A204.1 (cell line): Measurements from ENCODE around the gene FAM89B.
A peak's percentile ranks its signal among the peaks of the same experiment; 100 is the strongest.
"Not testable (repeated sequence)": the region's sequence is repeated elsewhere in the genome, so short reads cannot be mapped to it uniquely, and the experiment has no call there.

Experiments used
- FAIRE-seq: peaks from 2 replicates; lab custom pipeline; 2012; peaks lifted over from hg19 to GRCh38; lab: Jason Lieb, UNC

The FAM89B gene

DNA sequence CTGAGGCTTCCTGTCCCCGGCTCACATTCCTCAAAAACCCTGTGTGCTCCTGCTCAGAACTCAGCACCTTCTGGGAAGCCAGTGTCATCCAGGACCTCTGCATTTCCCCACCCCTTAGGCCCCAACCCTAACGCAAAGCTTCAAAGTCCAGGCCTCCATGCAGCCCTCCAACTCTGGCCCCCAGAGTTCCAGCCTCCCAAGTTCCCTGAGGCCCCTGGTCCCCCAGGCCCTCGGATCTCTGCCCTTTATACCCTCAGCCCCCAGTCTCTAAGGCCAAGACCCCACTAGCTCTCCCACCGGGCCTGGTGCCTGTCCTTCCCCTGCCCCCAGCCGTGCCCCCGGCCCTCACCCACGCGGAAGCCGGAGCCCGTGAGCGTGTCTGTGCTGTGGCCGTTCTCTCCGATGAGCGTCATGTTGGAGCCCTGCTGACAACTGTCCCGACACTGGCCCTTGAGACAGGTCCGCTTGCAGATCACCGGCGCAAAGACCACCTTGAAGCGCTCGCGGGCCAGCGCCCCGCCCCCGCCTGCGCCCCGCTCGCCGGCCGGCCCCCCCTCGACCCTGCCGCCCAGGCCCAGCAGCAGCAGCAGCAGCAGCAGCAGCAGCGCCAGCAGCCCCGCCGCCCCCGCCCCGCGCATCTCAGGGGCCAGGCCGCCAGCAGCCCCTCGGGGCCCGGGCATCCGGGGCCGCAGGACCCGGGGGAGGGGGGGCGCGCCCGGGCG is 14.9 kb upstream of the FAM89B start:
- no peak for FAIRE-seq

DNA sequence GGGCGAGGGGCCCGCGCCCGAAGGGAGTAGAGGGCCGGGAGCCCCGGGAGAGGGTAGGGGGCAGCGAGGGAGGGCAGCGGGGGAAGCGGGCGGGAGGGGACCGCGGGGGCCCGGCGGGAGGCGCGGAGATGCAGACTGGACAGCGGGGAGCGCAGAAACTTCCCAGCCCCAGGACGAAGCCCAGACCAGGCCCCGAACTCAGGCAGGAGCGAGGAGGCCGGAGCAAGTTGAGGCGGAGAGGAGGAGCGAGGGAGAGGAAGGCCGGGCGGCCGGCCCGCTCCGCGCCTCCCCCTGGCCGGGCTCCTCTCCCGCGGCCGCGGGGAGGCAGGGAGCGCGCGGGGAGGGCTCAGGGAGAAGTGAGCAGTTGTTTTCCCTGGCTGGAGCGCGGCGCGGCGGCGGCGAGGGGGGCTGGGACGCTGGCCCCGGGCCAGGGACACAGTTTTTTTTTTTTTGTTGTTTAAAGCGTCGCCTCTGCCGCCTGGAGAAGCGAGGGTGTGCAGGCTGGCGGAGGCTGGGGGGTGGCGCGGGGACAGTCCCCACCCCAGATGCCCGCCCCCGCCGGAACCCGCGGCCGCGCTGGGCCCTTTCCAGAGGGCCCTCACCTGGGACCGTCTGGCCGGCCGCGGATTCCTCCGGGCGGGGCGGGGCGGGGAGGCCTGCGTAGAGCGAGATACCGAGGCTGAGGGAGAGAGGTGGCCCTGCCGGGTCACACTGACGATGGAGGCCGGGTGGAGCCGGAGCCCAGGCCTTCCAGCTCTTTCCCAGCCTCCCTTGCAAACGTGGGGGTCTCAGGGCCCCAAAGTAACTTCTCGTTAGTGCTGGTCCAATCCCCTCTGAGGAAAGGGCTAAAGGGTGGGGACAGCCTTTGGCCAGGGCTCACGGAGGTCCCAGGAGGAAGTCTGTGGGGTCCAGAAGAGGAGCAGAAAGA is 14.1 kb upstream of the FAM89B start, which contains the start of gene LTBP3:
TSS of gene LTBP3 (minus strand) at position 358 of the 928 bp plus-strand sequence. CDS start 400 bp downstream, outside the sequence.
- no peak for FAIRE-seq

DNA sequence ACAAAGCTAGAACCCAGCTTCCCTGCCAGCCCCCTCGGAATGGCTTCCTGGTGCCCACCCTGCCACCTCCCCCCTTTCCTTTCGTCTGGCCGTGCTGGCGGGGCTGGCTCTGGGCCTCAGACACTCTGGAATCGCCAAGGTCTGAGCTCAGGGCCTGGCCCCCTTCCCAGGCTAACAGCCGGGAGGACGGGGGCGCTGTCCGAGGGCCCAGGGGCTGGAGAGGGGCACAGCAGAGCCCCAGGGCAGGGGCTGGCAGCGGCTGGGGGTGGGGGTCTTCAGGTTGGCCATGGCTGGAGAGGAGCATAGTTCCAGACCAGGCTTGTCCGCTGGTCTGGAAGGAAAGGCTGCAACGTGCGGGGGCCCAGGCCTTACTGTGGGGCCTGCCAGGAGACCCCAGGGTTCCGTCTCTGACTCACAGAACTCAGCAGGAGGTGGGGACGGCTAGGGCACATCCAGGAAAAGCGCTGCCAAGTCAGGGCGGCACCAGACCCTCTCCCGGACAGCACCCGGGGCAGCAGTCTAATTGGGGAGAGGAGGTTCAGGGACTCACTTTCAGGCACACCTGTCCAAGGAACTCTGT is 13.3 kb upstream of the FAM89B start:
- no peak for FAIRE-seq

DNA sequence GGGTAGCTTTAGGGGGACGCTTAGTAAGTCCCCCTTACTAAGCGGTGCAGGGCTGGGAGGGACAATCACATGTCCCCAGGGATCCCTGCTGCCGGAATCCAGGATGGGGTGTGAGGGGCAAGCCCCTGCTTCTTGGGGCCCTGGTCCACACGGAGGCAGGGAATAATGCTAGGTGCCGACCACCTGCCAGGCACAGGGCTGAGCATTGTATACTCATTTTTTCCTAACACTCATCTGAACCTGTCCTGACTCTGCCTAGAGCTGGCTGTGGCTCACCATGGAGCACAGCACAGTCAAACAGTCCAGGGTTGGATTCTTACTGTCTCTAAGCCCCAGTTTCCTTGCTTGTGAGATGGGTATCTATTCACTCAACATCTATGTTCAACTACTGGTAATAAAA is 12.8 kb upstream of the FAM89B start:
- no peak for FAIRE-seq

DNA sequence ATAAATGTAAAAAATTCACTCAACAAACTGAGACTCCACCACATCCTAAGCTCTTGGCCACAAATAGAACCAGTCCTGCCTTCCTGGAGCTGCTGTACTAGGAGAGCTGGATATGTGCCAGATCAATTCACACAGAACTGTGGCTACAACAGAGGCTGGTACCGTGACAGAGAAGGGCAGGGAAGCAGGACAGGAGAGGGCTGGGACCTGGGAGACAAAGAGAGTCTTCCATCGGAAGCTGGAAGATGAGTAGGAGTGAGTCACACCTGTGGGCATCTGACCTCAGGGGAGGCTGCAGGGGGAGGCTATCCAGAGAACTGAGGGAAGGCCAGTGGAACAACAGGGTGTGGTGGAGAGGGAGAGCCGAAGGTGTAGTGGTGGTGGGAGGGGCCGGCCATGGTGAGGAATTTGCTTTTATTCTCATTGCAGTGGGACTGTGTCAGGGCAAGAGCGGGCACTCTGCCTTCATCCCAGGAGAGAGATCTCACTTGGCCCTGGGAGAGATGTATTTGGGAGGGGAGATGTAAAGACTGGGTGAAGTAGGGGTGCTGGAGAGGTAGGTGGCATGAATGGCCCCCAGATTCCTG is 12.3 kb upstream of the FAM89B start:
- no peak for FAIRE-seq

DNA sequence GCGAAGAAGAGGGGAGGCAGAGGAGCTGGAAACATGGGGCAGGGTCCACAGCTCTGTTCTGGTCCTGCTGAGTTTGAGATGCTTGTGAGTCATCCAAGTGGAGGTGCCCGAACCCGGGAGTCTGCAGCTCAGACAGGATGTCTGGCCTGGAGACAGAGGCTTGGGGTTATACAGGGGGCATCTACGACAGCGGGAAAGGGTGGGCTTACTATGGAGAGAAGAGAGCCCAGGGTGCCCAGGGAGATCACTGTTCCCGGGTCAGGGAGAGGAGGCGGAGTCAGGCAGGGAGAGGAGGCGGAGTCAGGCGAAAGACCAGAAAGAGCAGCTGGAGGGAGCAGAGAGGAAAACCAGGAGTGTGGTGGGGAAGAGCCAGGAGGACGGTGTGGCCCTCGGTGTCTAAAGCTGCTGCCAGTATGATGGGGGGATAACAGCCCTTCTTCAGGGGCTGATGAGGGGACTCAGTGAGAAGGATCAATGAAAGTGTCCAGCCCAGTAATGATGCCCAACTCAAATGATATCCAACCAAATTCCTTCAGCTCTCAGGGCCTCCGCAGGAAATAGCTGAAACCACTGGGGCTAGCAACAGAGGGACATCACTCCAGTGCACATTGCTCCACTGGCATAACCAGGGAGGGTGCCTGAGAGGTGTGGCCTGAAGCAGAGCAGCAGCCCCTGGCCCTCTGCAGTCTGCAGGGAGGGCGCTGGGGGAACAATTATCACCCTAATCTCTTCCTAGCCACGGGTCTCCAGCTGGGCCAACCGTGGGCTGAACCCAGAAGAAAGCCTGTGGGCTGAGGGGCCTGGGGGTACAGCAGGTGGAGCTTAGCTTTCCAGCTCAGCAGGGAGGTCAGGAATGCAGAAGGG is 11.6 kb upstream of the FAM89B start:
- no peak for FAIRE-seq

DNA sequence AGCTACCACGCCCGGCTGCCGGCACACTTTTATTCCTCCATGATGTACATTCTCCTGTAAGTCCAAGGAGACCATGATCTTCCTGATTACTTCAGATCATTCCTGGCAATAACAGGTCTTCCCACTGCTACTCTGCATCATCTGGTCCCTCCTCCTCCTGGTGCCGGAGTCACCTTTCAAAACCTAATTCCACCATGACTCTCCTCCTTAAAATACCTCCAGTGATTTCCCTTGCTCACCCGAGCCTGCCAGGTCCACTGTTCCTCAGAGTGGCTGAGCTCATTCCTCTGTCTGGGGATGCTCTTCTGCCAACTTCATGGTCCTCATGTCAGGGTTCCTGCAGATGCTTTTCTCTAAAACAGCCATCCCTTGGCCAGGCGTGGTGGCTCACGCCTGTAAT is 10.3 kb upstream of the FAM89B start:
- no peak for FAIRE-seq

DNA sequence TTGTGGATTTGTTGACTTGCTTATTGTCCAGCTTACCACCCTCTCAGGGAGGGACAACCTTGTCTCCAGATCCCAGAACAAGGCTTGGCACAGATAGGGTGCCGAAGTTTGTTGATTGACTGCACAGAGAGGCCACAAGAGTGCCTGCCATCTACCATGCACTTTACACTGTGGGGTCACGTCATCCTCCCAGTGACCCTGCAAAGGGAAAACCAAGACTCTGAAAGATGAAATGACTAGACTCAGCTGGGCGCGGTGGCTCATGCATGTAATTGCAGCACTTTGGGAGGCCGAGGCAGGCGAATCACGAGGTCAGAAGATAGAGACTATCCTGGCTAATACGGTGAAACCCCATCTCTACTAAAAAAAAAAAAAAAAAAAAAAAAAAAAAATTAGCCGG is 9.6 kb upstream of the FAM89B start:
- FAIRE-seq: no peak

DNA sequence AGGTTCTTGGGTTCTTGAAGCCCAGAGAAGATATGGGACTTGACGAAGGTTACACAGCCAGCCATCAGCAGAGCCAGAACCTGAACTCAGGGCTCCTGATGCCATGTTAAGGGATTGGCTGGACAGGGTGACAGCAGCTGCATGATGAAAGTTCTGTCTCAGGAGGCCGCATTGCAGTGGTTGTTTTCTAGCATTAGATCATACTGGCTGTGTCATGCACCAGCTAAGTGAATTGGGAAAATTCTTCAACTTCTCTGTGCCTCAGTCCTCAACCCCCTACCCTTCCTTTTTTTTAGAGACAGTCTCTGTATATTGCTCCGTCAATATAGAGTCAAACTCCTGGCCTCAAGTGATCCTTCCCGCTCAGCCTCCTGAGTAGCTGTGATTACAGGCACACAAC is 8.7 kb upstream of the FAM89B start:
- FAIRE-seq: no peak

DNA sequence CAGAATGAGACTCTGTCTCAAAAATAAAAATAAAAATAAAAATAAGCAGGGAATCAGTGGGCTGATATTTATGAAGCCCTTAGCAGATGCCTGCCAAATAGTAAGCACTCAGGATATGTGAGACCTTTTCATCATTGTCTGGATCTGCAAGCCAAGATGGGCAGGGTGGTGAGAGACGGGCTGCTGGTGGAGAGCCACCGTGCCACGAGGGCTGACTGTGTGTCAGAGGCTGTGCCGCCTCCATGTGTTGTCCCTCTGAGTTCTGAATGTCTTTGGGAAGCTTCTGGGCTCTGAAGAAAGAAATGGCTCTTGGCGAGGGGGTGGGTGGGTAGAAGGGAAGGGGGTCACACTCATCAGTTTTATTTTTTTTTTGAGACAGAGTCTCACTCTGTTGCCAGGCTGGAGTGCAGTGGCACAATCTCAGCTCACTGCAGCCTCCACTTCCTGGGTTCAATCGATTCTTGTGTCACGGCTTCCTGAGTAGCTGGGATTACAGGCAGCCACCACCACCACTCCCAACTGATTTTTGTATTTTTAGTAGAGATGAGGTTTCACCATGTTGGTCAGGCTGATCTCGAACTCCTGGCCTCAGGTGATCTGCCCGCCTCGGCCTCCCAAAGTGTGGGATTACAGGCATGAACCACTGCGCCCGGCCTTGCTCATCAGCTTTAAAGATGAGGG is 7.3 kb upstream of the FAM89B start:
- FAIRE-seq: not testable (repeated sequence)

DNA sequence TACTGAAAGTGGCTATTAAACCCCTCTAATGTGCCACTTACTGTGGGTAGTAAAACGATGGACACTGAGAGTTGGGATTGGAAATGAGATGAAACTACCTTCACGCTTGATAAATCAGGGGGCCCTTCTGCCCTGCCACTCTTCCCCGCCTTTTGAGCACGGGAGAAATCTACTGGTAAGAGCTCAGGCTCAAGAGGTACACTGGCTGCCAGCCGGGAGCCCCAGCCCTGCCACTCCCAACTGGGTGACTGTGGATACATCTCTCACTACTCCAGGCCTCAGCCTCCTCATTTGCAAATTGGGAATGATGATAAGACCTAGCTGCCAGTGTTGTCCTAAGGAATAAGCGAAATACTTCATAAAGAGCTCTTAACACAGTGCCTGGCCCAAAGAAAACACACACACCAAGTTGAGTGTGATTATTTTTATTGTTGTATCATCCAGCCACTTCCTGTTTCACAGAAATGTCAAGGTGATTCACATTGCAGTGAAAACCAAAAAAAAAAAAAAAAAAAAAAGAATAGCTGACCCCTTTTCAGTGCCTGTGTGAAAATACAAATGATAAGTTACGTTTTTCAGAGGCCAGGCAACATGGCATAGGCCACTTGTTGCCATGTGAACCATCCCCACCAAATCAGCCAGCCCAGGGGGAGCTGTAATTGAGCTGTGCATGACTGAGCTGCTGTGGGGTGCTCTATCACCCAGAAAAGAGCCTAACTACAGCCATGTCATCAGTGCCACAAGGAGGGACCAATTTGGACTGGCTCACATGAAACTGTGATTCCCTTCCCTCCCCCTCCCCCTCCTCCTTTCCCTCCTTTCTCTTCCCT is 6.5 kb upstream of the FAM89B start:
- FAIRE-seq: no peak

DNA sequence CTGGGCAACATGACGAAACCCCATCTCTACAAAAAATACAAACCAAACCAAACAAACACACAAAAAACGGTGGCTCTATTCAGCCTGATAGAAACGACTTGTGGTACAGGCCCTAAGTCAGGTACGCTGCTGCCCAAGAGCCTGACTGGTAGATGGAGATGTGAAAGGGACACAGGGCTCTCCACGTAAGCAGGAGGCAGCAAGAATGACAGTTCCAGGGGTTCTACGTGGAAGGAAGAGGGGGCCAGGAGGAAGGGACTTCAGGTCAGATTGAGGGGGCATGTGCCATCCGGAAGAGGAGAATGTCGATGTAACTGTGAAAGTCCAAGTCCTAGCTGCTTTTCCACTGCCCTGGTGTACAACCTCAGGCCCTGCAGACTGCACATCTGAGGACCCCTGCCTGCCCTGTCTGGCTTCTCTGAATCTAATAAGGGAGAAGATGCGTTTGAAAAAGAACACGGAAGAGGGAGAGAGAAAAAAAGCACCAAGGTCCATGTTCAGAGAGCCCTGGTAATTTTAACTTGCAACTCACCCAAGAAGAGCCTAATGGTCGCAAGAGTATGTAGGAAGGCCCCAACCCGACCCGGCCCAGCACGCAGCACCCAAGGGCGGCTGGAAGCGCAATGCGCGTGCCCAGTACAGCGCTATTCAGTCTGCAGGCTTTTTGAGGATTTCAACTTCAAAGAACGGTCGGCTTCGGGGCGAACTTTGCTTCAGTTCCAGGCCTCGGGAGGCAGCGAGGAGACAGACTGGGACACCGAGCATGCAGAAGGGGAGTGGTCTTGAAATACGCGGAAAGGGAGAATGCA is 3.0 kb upstream of the FAM89B start:
- FAIRE-seq: no peak

DNA sequence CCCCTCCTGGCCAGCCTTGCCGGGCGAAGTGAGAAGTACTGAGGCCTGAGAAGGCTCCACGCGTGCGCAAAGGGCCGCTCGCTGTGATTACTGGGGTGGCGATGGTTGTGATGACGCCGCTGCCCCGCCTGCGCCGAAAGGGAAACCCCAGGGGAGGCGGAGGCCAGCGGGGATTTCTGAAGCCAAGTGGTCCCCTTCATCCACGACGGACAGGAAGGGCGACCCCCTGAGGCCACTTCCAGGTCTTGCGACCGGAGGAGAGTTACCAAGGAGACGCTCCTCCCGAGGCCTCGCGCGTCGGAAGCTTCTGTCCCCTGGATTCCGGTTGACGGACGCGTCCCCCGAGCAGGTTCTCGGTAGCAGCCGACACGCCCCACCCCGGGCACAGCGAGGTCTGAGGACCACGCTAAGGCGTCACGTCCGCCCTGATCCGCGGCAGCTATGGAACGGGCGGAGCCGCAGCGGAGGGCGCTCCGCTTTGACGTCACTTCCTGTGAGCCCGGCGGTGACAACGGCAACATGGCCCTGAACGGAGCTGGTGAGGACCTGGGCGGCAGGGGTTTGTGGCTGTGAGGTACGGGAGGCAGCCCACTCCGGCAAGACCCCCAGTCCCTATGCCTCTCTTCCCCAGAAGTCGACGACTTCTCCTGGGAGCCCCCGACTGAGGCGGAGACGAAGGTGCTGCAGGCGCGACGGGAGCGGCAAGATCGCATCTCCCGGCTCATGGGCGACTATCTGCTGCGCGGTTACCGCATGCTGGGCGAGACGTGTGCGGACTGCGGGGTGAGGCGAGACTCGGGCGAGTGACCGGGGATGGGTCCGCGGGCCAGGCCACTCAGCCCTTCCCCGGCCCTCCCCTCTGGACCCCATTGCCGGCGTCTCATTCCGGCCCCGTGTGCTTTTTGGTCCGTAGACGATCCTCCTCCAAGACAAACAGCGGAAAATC is 2.1 kb upstream of the FAM89B start, which contains the start of gene ZNRD2:
TSS of gene ZNRD2 (plus strand) at position 505 of the 946 bp plus-strand sequence. CDS start at position 520, 15 bp downstream.
- FAIRE-seq: peak; percentile 90

DNA sequence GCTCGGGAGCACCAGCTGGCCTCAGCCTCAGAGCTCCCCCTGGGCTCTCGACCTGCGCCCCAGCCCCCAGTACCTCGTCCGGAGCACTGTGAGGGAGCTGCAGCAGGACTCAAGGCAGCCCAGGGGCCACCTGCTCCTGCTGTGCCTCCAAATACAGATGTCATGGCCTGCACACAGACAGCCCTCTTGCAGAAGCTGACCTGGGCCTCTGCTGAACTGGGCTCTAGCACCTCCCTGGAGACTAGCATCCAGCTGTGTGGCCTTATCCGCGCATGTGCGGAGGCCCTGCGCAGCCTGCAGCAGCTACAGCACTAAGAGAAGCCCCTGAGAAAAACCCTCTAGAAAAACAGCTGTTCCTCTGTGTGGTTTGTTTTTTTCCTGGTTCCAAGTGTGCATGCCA is 918 bp upstream of the FAM89B start:
- FAIRE-seq: no peak

DNA sequence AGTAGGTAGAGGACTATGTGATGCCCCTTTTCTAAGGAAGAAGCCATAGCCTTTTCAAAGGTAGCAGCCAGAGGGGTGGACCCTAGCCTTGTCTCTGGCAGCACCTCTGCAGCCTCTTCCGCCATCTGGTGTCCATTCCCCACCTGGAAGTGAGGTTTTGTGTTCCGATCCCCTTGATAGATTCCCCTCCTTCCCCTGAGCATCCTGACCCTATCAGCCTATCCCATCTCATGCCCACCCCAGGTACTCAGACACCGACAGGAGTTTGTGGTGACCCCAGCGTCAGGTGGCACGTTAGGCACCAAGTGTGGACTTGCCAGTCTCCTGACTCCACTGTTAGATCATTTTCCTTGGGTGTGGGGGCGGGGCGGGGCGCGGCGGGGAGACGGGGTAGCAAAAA is 398 bp upstream of the FAM89B start:
- FAIRE-seq: no peak

DNA sequence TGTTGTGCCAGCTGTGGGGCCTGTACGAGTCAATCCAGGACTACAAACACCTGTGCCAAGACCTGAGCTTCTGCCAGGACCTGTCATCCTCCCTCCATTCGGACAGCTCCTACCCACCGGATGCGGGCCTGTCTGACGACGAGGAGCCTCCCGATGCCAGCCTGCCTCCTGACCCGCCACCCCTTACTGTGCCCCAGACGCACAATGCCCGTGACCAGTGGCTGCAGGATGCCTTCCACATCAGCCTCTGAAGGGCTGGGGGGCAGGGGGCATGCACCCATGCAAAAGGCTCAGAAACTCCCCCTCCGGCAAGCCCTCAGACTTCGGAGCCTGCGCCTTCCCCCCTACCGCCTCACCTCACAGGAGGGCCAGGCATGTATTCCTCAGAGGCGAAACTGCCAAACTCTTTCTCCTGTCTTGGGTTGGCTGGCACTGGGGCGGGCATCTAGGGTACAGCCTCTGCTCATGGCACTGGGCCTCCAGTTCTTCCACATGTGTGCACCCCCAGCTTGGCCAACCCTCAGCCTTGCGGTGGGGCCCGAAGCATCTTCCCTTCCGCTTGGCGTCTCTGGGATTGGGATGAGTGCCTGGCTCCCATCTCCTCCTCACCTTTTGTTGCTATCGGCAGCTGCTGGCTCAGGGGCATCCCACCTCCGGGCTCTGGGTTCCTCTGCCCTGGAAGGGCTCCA is 1.2 kb downstream of the FAM89B start:
- FAIRE-seq: no peak

DNA sequence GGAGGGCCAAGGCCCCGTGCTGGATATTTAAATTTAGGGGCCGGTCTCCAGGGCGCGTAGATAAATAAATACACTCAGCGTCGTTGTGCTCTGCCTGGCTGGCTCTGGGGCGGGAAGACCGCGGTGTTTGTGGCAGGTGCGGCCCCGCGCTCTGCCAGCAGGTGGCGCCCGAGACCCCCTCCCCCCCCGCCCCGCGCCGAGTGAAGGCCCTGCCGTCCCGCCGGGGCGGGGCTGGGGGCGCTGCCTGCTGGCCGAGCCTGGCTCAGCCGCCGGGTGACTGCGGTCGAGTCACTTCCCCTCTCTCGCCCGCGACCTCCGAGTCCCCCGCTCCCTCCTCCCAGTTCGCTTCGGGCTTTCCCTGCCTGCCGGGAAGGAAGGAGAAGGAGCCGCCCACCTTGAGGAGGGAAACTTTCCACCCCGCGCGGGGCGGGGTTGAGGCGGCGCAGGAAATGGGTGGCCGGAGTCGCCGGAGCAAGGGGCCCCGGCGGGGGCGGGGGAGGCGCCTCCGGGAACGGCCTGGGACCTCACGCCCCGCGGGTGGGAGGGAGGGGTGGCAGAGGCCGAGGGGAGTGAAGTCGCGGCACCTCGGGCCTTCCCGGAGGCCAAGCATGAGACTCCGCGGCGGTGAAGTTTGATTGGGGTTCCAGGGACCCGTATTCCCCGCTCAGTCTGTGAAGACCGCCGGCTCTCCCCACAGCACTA is 1.9 kb downstream of the FAM89B start:
- no peak for FAIRE-seq
